ENCODE measurements around the gene DIS3L2.

The DIS3L2 gene

GRCh38 chr2:232280341-232280740 lies 318.8 kb downstream of the DIS3L2 start:
- no peak for DNase-seq

- no peak for DNase-seq
These were observed 320.5 kb downstream of the DIS3L2 start for GRCh38 chr2:232281858-232282507.

- DNase-seq, result no peak
These were observed 321.1 kb downstream of the DIS3L2 start for GRCh38 chr2:232282508-232283055.

GRCh38 chr2:232286001-232286868 lies 324.7 kb downstream of the DIS3L2 start:
- DNase-seq, result no peak

- no peak for DNase-seq
These were observed 325.8 kb downstream of the DIS3L2 start for GRCh38 chr2:232287316-232287715.

- DNase-seq, result no peak
These were observed 327.0 kb downstream of the DIS3L2 start for GRCh38 chr2:232288489-232289030.

GRCh38 chr2:232290668-232291067 lies 329.2 kb downstream of the DIS3L2 start:
- DNase-seq, result no peak

- no peak for DNase-seq
These were observed 329.8 kb downstream of the DIS3L2 start for GRCh38 chr2:232291343-232291742.

GRCh38 chr2:232292395-232293154 lies 331.1 kb downstream of the DIS3L2 start:
- DNase-seq, result peak; percentile 52

GRCh38 chr2:232293191-232293590 lies 331.7 kb downstream of the DIS3L2 start:
- DNase-seq, result no peak

GRCh38 chr2:232295971-232296370 lies 334.5 kb downstream of the DIS3L2 start:
- DNase-seq, result no peak

GRCh38 chr2:232296776-232297525 lies 335.4 kb downstream of the DIS3L2 start:
- no peak for DNase-seq

GRCh38 chr2:232299084-232299483 lies 337.6 kb downstream of the DIS3L2 start:
- no peak for DNase-seq

- no peak for DNase-seq
These were observed 338.6 kb downstream of the DIS3L2 start for GRCh38 chr2:232299927-232300674.

- no peak for DNase-seq
These were observed 339.4 kb downstream of the DIS3L2 start for GRCh38 chr2:232300894-232301387.

GRCh38 chr2:232304236-232304635 lies 342.7 kb downstream of the DIS3L2 start:
- no peak for DNase-seq

GRCh38 chr2:232306741-232307305 lies 345.3 kb downstream of the DIS3L2 start:
- no peak for DNase-seq

- no peak for DNase-seq
These were observed 346.3 kb downstream of the DIS3L2 start for GRCh38 chr2:232307854-232308253.

- DNase-seq, result no peak
These were observed 347.5 kb downstream of the DIS3L2 start for GRCh38 chr2:232308986-232309385.

- no peak for DNase-seq
These were observed 348.1 kb downstream of the DIS3L2 start for GRCh38 chr2:232309592-232309991.

- DNase-seq, result peak; percentile 24
These were observed 348.6 kb downstream of the DIS3L2 start for GRCh38 chr2:232310121-232310520.
